ENCODE results near the gene DOK6.

The DOK6 gene

GRCh38 chr18:69628774-69629359, 228.2 kb downstream of the DOK6 start:
- TF ChIP-seq CTCF (IDR thresholded peaks at IDR 0.05; ENCODE audit: extremely low read depth, insufficient read depth, missing control alignments), result no peak
- DNase-seq (ENCODE audit: low spot score), result no peak
- in situ Hi-C loops (cut with MboI; ENCODE audit: low pct_unique_long_range_greater_than_20kb, low sequenced_read_pairs, unreplicated experiment), result no loop called here

DNA sequence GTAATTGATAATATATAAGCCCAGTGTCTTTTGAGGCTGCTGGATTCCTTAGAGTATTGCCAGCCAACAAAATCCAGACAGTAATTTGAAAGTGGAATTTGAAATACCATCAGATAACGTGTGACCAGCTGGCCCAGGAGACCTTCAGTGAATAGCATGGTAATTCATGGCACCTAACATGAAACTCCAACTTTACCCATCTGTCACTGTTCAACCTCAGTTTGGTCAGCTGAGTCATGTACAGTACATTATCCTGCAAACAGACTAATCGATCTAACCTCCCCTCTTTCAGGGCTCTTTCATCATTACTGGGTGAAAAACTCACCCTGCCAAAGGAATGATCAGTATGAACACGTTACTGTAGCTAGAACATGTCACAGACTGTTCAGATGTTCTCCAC, 230.6 kb downstream of the DOK6 start:
- in situ Hi-C loops (cut with MboI; ENCODE audit: low pct_unique_long_range_greater_than_20kb, low sequenced_read_pairs, unreplicated experiment), result no loop called here

GRCh38 chr18:69635482-69635881, 234.8 kb downstream of the DOK6 start:
- no peak for DNase-seq (ENCODE audit: low spot score)
- in situ Hi-C loops (cut with MboI; ENCODE audit: low pct_unique_long_range_greater_than_20kb, low sequenced_read_pairs, unreplicated experiment), result no loop called here
- no peak for TF ChIP-seq CTCF (IDR thresholded peaks at IDR 0.05; ENCODE audit: extremely low read depth, insufficient read depth, missing control alignments)

More for the DNA sequence above, 230.6 kb downstream of the DOK6 start:
- DNase-seq (ENCODE audit: low spot score), result no peak
- TF ChIP-seq CTCF (IDR thresholded peaks at IDR 0.05; ENCODE audit: extremely low read depth, insufficient read depth, missing control alignments), result no peak

DNA sequence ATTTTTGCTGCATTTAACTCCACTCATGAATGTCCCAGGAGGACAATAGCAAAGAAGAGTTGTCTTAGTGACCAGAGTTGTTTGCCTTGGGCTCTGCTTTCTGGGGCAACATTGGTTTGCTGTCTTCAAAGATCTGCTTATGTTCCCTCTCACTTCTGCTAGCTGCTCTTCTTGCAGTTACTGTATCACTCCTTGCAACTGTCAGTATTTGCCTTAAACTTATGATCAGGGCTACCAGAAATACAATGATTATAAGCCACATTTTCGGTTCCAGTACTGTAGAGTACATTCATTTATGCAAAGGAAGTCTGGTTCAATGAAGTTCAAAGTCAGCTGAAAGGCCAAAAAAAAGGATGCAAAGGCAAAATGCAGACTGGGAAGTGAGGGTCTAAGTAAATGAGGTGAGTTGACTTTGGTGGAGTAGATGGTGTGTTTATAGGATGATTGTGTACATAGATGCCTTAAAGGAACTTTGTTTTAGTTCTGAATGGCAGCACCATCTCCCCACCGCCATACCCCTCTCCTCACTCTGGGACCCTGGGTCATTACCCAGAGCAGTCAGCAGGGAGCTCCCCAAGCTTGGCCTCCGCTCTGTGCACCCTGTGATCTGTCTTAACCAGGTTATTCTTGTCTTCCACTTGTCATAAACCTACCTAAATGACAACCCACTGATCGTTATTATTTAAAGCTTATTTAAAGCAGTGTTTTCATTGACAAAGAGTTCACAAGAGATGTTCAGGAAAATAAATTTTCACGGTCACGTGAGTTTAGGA, 236.0 kb downstream of the DOK6 start:
- in situ Hi-C loops (cut with MboI; ENCODE audit: low pct_unique_long_range_greater_than_20kb, low sequenced_read_pairs, unreplicated experiment), result no loop called here
- no peak for DNase-seq (ENCODE audit: low spot score)

GRCh38 chr18:69638056-69638455, 237.4 kb downstream of the DOK6 start:
- TF ChIP-seq CTCF (IDR thresholded peaks at IDR 0.05; ENCODE audit: extremely low read depth, insufficient read depth, missing control alignments), result no peak

More for the DNA sequence above, 236.0 kb downstream of the DOK6 start:
- TF ChIP-seq CTCF (IDR thresholded peaks at IDR 0.05; ENCODE audit: extremely low read depth, insufficient read depth, missing control alignments), result peak; percentile 40

DNA sequence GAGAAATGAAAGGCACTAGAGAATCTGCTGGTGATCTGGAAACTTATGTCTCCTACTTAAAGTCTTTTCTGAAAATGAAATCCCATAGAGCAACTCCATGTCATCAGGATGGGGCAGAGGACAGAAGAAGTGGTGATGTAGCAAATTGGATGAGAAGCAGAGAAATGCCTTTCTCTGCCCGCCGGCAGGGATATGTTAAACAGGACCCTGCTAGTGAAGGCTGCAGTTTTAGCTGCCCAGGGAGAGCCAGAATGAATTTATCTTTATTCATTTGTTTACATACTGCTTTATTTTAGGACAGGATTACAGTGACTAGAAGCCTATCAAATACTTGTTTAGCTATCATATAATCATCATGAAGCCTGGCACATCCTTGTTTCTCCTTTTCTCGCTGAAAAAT, 247.0 kb downstream of the DOK6 start:
- in situ Hi-C loops (cut with MboI; ENCODE audit: low pct_unique_long_range_greater_than_20kb, low sequenced_read_pairs, unreplicated experiment), result no loop called here

More at GRCh38 chr18:69638056-69638455, 237.4 kb downstream of the DOK6 start:
- DNase-seq (ENCODE audit: low spot score), result no peak
- in situ Hi-C loops (cut with MboI; ENCODE audit: low pct_unique_long_range_greater_than_20kb, low sequenced_read_pairs, unreplicated experiment), result no loop called here

More for the DNA sequence above, 247.0 kb downstream of the DOK6 start:
- DNase-seq (ENCODE audit: low spot score), result no peak
- no peak for TF ChIP-seq CTCF (IDR thresholded peaks at IDR 0.05; ENCODE audit: extremely low read depth, insufficient read depth, missing control alignments)

Data from GM13977 (cell line).